HG03025 (cell line): ENCODE measurements around the gene RASAL3.
"Not testable (repeated sequence)": the region's sequence is repeated elsewhere in the genome, so short reads cannot be mapped to it uniquely, and the experiment has no call there.

Experiments used
- ATAC-seq: cut with Tn5 transposase; IDR thresholded peaks from one replicate; pipeline ENCODE4 v1.9.1; 2021; ENCODE audit warnings: mild to moderate bottlenecking, moderate library complexity; ENCODE audit not compliant: unreplicated experiment, low FRiP score

The RASAL3 gene

DNA sequence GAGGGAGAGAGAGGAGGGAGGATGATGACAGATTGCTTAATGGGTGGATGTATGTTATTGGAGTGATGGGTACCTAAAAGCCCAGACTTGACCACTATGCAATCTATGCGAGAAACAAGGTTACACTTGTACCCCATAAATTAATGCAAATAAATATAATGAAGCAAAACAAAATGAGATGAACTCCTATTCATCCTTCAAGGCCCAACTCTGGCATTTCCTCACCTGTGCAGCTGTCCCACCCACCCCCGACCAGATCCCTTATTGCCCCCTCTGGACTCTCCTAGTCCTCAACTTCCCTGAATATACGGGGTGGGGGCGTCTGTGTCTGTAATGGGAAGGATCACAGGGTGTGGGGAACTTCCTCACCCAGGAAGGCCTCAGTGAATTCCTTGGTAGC lies 10.8 kb upstream of the RASAL3 start:
- no peak for ATAC-seq

DNA sequence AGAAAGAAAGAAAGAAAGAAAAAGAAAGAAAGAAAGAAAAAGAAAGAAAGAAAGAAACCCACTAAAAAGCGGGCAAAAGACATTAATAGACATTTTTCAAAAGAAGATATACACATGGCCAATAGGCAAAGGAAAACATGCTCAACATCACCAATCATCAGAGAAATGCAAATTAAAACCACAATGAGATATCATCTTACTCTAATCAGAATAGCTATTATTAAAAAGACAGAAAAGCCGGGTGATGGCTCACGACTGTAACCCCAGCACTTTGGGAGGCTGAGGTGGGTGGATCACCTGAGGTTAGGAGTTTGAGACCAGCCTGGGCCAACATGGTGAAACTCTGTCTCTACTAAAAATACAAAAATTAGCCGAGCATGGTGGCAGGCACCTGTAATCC lies 9.5 kb upstream of the RASAL3 start:
- ATAC-seq, result not testable (repeated sequence)

DNA sequence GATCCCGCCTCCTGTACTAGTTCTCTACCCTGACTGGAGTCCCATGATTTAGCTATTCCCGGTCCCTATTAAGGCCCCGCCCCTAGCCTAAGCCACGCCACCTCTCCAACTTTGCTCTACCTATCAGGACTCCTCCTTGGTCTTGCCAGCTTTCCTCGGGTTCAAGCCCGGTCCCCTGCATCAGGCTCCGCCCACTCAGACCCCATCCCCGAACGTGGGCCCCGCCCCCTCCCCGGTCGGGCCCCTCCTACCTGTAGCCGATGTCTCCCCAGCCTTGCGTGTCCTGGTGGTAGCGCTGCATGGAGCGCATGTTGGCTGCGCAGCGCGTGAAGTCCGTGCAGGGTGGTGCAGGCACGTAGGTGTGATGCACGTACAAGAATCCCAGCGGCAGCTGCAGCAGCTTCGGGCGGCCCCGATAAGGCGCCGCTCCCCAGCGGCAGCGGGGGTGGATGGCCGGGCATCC lies 7.3 kb upstream of the RASAL3 start:
- ATAC-seq, result no peak

DNA sequence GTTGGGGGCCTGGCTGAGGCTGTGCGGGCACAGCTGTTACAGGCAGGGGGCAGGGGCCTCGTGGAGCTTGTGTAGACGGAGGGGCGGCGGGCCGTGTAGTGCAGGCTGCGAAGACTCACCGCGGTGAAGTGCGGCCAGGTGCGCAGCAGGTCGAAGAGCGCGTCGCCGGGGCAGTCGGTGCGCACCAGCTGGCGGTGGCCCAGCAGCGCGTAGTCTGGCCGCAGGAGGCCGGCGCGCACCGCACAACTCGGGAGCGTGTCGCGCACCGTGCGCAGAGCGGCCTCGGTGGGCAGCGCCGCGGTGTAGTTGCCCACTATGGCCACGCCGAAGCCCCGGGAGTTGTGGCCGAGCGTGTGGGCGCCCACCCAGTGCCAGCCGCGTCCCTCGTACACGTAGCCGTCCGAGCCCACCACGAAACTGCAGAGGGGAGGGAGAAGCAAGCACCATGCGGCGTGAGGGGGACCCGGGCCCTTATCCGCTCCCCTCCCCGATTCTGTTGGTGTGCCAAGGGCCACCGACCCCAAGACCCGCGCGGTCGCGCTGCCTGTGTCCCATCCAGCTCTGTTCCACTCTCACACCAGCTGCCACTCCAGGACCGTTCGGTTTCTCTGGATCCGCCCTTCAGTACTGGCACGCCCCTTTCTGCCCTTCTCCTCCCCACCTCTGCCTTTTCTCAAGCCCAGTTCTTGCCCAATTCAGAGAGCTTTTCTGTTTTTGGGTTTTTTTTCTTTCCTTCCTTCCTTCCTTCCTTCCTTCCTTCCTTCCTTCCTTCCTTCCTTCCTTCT lies 5.4 kb upstream of the RASAL3 start:
- no peak for ATAC-seq

DNA sequence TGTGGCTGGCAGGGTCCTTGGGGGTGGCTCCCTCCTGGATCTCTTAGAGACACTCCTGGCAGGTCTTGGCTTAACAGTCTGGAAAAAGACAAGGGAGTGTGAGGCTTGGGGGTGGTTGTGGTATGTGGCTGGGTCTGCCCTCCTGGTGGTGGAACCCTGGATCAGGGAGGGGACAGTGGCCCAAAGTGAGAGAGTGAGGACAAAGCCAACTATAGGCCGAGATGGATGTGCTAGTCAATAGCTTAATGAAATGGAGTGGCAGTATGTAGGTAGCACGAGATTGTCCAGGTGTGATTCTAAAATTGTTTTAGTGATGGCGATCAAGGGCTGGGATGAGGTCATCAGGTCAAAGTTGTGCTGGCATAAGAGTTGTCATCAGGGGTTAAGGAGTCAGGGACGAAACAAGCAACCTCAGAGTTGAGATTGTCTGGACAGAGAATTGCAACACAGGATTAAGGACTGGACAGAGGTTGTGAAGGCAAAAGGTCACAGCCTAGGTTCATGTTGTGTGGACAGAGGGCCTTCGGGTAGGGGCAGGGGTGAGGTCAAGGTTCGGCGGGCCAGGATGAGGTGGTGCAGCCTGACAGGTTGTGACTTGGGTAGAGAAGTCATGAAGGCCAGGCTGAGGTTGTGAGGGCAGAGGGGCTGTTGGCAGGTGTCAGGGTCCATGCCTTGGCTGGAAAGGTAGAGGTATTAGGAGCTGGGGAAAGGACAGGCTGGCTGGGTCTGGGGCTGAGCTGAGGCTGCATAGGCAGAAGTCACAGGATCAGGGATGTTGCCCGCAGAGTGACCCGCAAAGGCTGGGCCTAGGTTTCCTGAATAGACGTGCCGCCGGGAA lies 4.5 kb upstream of the RASAL3 start:
- no peak for ATAC-seq

DNA sequence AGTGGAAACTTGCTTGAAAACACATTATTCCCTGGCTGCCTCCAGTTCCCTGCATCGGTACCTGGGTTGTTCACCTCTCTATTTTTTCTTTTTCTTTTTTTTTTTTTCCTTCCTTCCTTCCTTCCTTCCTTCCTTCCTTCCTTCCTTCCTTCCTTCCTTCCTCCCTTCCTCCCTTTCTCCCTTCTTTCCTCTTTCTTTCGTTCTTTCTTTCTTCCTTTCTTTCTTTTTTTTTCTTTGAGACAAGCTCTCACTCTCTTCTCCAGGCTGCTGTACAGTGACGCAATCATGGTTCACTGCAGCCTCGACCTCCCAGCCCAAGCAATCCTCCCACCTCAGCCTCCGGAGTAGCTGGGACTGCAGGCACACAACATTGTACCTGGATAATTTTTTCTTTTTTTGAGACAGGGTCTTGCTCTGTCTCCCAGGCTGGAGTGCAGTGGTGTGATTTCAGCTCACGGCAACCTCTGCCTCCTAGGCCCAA lies 3.4 kb upstream of the RASAL3 start:
- no peak for ATAC-seq

DNA sequence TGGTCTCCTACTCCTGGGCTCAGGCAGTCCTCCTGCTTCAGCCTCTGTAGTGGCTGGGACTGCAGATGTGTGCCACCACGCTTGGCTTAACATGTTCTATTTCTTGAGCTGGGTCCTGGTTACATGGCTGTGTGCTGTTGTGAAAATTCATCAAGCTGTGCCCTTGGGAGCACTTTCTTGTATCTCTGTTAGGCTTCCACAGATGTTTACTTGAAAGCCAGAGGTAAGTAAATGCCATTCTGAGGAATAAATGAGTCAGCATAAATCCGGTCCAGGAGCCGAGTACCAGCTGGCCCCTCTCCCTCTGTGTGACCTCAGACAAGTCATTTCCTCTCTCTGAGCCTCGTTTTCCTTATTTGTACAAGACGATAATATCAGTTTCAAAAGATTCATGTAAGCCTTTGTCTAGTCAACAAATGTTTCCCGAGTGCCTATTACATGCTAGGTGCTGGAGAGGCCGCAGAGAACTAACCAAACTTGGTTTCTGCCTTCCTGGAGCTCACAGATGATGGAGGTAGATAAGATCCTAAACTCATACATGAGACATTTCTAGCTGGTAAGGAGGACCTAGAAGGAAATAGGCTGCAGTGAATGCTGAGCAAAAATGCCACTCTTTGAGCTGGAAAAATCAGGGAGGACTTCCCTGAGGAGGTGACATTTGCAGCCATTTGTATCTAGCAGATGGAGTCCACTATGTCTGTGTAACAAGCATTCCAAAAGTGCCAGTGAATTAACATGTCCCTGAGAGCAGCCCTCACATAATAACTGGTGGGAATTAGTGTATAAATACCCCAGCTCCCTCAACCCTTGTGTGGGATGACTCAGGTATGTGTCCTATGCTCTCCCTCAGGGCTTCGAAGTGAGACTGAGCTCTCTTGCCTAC lies 2.7 kb upstream of the RASAL3 start:
- no peak for ATAC-seq

DNA sequence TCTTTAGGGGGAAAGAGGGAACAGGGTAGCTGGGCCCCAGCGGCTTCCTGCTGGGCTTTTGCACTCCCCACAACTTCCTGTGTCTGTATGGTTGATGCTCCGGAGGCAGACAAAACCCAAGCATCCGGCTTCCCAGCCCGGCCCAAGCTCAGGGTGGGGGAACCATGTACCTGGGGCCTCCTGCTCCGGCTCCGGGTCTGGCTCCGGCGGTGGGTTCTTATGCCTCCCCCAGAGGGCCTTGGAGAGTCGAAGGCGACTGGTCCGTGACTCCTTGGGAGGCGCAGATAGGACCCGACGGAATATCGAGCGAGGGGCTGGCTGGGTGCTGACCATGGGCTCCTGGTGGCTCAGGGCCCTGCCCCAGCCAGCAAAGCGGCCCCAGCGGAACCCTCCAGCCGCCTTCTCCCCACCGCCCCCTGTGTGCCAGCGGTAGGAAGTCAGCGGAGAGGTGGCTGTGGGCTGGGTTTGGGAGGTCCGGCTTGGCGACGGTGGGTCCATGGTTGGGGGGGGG lies 428 bp downstream of the RASAL3 start:
- no peak for ATAC-seq

DNA sequence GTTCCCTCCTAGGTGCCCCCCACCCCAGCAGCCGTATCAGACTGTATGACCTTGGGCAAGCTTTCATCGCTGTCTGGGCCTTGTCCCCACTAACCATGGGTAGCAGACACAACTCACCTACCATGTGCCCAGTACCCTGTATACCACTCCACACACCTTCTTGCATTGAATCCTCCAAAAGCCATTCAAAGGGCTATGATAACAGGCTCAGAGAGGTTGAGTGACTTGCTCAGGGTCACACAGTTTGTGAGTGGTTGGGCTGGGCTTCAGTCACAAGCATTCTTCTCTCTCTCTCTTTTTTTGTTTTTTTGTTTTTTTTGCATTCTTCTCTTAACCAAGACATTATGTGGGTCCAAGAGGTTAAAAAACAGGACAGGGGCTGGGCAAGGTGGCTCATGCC lies 2.6 kb downstream of the RASAL3 start:
- ATAC-seq, result no peak

DNA sequence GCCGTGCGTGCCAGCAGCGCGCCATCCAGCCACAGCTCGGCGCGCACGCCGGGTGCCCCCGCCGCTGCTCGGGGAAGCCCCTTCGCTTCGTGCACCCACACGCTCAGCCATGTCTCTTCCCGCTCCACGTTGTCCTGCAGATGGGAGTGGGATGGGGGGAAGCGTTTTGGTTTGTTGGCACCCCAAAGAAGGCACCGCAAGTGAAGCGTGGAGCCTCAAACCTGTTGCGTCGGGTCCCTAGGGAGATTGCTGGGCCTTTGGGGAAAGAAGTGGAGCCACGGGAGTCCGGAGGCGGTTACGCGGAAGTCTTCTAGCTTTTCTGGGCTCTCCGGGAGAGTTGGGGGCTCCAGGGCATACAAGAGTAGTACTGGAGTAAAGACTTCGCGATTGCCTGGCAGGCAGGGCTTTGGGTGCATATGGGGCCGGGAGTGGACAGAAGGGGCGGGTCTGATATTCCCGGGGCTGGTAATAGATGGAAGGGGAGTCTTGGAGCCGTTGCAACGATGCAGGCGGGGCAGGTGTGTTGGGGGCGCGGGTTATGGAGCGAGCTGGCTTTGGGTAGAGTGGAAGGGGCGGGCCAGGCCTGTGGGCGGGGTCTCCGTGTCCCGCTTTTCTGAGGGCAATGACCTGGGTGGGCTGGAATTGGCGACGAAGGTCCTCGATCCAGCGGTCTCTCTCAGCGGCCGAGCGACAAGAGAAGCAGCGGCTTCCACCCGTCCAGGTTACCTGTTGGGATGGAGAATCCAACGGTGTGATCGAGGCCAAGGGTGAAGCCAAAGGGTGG lies 6.5 kb downstream of the RASAL3 start:
- ATAC-seq, result no peak

DNA sequence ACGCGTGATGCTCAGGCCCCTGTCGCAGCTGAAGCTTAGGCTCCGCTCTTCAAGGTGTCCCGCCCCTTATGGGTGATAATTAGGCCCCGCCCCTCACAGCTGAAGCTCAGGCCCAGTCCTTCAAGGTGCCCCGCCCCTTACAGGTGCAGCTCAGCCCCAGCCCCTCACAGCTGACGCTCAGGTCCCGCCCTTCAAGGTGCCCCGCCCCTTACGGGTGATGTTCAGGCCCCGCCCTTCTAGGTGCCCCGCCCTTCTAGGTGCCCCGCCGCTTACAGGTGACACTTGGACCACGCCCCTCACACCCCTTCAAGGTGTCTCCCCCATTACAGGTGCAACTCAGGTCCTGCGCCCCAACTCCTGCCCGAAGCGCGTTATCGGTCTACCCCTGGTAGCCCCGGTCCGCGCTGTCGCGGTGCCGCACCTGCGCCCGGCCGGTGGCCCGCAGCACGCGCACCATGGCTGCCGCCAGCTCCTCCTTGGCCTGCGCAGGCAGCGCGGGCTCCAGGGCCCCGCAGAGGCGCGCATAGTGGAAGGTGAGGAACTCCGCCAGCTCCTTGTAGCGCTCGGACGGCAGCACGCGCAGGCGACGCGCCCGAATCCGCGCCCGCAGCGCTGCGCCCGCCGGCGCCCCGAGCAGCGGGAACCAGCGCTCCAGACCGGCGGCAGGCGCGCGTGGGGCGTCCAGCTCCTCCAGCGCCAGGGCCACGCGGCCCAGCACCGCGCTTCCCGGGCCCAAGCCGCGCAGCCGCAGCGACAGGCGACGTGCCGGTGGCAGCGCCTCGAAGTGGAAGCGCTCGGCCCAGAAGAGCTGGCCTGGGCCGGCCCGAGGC lies 7.3 kb downstream of the RASAL3 start:
- ATAC-seq, result no peak

DNA sequence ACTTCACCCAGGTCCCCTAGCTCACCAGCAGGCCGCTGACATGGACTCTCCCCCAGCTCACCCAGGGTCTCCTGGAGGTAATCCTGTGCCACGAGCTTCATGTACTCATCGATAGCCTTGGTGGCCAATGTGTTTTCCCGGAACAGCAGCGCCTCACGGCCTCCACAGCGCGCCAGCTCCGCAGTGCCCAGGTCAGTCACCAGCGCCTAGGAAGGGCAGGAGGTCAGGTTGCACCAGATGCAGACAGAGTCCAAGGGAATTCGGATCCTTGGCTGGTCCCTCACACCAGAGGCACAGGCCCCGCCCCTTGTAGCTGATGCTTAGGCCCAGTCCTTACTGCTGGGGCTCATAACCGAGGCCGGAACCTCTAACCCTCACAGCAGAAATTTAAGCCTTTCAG lies 7.9 kb downstream of the RASAL3 start:
- ATAC-seq, result no peak

DNA sequence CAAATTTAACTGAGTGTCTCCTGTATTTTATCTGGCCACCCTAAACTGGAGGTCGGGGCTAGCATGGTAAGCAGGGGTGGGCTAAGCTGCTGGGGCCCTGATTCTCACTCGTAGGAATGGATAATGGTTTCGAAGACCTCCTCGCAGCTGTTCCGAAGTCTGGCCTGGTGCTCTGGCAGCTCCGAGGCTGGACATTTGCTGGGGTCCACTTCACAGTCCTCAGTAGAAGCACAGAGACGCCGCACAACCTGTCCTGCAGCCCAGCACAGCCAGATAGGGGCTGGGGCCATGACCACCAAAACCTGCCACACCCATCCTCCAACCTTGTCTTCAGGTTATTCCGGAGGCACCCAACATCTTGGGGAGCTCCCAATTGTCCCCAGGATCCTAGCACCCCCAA lies 8.3 kb downstream of the RASAL3 start:
- ATAC-seq, result no peak

DNA sequence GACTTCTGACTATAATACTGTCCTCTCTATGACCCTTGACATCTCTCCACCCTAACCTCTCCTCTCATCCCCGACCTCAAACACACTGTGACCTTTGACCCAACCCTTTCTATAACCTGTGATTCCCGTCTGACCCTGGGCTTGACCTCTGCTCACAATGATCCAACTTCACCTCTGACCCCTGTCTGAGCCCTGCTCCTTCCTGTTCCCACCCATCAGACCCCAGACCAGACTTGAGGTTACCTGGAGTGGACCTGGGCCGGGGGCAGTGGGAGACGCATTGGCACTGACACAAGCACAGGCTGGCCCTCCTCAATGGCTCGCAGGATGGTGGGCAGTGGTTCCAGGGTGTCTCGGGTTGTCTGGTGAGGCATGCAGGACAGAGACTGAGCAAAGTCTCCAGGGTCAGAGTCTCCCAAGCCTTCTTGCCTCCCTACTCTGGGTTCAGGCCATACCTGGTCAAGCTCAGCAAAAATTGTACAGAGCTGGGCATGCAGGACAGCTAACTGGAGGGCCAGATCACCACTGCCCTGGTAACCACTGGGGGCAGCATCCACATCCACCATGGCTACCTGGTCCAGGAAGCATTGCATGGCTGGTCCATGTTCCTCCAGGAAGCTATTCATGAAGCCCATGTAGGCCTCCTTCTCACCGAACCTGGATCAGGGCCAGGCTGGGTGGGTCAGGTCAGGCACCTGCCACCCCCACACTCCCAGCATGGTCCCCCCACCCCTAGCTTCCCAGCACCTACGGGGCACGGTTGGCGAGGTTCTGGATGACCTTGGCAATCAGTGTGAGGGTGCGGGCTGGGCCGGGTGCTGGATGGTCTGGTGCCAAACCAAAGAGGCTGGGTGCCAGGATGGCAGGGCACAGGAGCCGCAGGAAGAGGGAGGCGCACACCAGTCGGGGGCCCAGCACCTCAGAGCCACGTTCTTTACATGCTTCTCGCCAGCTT lies 10.2 kb downstream of the RASAL3 start:
- ATAC-seq, result no peak

DNA sequence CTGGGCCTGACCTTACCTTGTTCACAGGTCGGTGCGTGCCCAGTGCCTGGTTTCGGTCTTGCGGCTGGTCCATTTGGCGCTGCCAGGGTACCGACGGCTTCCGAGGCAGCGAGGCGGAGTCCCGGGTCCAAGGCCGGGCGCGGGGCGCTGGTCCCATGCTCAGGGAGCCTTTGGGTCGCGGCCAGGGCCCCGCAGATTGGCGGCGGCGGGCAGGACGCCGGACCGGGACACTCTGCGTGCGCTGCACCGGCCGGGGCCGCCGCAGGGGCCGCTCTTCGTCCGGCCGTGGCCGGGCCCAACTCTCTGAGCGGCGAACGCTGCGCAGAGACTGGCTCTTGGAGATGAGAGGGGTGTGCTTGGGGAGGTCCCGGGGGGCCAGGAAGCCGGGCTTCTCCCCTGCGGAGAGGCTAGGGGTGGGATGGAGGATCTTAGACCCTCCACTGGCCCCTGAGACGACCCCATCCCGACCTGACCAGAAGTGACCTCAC lies 11.2 kb downstream of the RASAL3 start:
- ATAC-seq, result no peak

DNA sequence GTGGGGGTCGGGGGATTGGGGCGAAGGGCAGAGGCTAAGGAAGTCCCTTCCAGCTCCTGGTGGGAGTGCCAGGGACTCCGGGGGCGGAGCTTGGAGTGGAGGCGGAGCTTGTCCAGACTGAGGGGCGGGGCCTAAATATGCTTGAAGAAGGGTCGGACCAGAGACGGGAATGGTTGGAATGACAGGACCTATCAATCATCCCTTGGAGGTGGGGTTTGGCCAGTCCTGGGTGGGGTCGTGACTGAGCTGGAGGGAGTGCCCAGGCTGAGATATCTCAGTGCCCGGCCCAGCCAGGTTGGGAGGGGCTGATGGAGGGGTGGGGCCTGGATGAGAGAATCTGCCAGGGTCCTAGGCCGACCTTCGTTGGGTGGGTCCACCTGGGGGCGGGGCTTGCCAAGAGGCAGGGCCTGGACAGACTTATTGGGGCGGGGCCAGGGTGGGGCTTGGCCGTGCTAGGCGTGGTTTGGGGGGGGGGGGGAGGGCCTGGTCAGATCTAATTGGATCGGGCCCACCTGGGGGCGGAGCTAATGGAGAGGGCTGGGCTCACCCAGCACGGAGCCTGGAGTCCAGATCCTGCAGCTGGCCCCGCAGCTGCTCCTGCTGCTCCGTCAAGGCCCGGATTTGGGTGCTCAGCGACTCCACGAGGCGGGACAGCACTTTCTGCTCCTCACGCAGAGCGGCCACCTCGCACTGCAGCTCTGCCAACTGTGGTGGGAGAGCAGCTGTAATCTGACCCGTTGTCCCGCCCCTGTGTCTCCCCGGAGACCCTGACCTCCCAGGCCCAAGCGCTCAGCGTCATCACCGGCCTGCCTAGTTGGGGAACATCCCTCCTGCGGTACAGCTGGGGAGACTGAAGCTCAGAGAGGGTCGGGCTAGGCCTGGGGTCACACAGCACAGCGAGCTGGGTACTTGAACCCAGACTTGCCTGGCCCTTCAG lies 12.0 kb downstream of the RASAL3 start:
- no peak for ATAC-seq

DNA sequence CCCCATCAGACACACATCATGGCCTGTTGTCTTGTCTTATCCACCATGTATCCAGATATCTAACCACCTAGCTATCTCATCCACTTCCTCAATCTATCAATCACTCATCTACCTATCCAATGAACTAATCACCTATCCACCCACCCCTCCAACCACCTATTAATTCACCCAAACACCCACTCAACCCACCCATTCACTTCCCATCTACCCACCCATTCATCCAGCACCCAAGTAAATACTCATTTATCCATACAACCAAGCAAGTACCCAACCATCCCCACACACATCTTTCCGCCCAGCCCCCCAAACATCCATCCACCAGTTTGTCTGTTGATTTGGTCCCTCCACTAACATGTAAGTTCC lies 13.8 kb downstream of the RASAL3 start:
- no peak for ATAC-seq
